ENCODE results near the gene PCAT7. TPM values are rescaled to one million over a fixed set of nuclear protein-coding genes. Genes with fewer than 3 reads are reported as not detected.

PCAT7 gene
- total and polyA plus RNA-seq, 9 of the 15 experiments (the other 6 are each of a cell fraction or from before 2014, with no cell fraction given), result 0.09 to 0.13 TPM; not detected in 7

GRCh38 chr9:94593459-94594345 lies 38.8 kb downstream of the PCAT7 start, which contains the start of gene FBP2:
FBP2 (minus strand) TSS chr9:94593824; CDS start chr9:94593726, 98 bp downstream.
- ATAC-seq, result no peak
- no TSS peak for BruUV-seq (replicated peaks)
- Histone ChIP-seq H3K4me1 (replicated peaks in 1 of 2; ENCODE audit: control insufficient read depth in 2 of 2, insufficient read depth in 2 of 2, low read length in 2 of 2) (peaks cover 0 to 3% of the 10 kb centered on the region in 2 experiments; a peak in 2 of 5 replicates), H3K4me3 (no peak within 1 kb of the TSS), H3K27ac (ENCODE audit: extremely low read depth, low read depth, low read length) (no peak within 1 kb of the TSS), H3K36me3 (ENCODE audit: control insufficient read depth, insufficient read depth, low read length) (no peaks in the 10 kb centered on the region), H3K79me2 (ENCODE audit: control insufficient read depth, insufficient read depth, low read length) (no peaks in the 10 kb centered on the region), H2AFZ (ENCODE audit: low read depth, low read length) (no peak within 1 kb of the TSS), H3K4me2 (ENCODE audit: insufficient read depth, low read length) (no peak within 1 kb of the TSS), H4K20me1 (replicated peaks; ENCODE audit: control insufficient read depth, insufficient read depth, low read length) (no peaks in the 10 kb centered on the region; the same call in 1 of the 2 replicates), H3K9me1 (ENCODE audit: control insufficient read depth, insufficient read depth, low read length) (no peaks in the 10 kb centered on the region), H3K9ac (ENCODE audit: insufficient read depth in 1 of 2, low read depth in 2 of 2, low read length in 2 of 2) (no peak within 1 kb of the TSS), H3K9me3 (replicated peaks; ENCODE audit: control insufficient read depth, insufficient read depth, low read depth, low read length) (no peaks in the 10 kb centered on the region), H3K27me3 (ENCODE audit: control insufficient read depth in 2 of 2, insufficient read depth in 2 of 2, low read length in 2 of 2) (peaks cover 47 to 69% of the 10 kb centered on the region in 2 experiments)
- intact Hi-C loops (cut with micrococcal nuclease), result no loop called here
- in situ Hi-C loops (cut with MboI), result no loop called here
- ChIA-PET POLR2A (interaction anchor here (0.6 to 0.7 kb wide), 2 partner anchors 1174 kb away, joined by 3 read pairs; no protein-coding TSS in a partner anchor), CTCF (ENCODE audit: low intra/inter-chr PET ratio) (no interaction called here)
- no peak for TF ChIP-seq ZNF197 (CRISPR knock-in tag; IDR thresholded peaks at IDR 0.05; ENCODE audit: low read depth)
- TF ChIP-seq BHLHE40 (IDR thresholded peaks at IDR 0.05; ENCODE audit: low read length), result no peak
- no peak for TF ChIP-seq ZNF586 (CRISPR knock-in tag; conservative IDR thresholded peaks at IDR 0.05)
- TF ChIP-seq DMBX1 (CRISPR knock-in tag; IDR thresholded peaks at IDR 0.05; ENCODE audit: borderline replicate concordance), result no peak
- no peak for TF ChIP-seq MIER1 (IDR thresholded peaks at IDR 0.05; ENCODE audit: low read depth)
- TF ChIP-seq MYC (IDR thresholded peaks at IDR 0.05; ENCODE audit: low read depth, low read length), result no peak
- no peak for TF ChIP-seq MYC (CRISPR knock-in tag; IDR thresholded peaks at IDR 0.05; ENCODE audit: borderline replicate concordance, low read depth)
- no peak for TF ChIP-seq ZBTB7A (IDR thresholded peaks at IDR 0.05; ENCODE audit: borderline replicate concordance, control insufficient read depth, low read depth, low read length)
- no peak for TF ChIP-seq EWSR1 (IDR thresholded peaks at IDR 0.05; ENCODE audit: borderline replicate concordance, low read depth, partially characterized antibody)
- no peak for TF ChIP-seq TBP (optimal IDR thresholded peaks at IDR 0.05; ENCODE audit: low read depth, low read length)
- TF ChIP-seq ZNF655 (CRISPR knock-in tag; IDR thresholded peaks at IDR 0.05), result no peak
- no peak for FAIRE-seq
- no peak for DNase-seq (ENCODE audit: extremely low read depth in 1 of 4, low spot score in 3 of 4)
- 1% methylated on average over 18 of the region's 21 CpGs for WGBS (ENCODE audit: insufficient coverage, low coverage, missing lambda C conversion rate)

All from K562 (cell line).